K562 (cell line): ENCODE measurements around the gene GSTO2. TPM values are rescaled to one million over a fixed set of nuclear protein-coding genes. Genes with fewer than 3 reads are reported as not detected.

Experiments
- CBX2 ChIP-seq: fragments of 200-600 bp; sonication (generic); IDR thresholded peaks from one replicate; pipeline ENCODE4 v1.6.1; 2012; ENCODE audit warnings: mild to moderate bottlenecking, low read length, inconsistent platforms; ENCODE audit not compliant: insufficient read depth, poor library complexity, severe bottlenecking
- CC2D1A ChIP-seq: fragments of 450-650 bp; IDR thresholded peaks from 2 replicates; pipeline ENCODE4 v1.6.1; 2017; ENCODE audit warnings: mild to moderate bottlenecking
- E2F4 ChIP-seq: sonication (generic); formaldehyde crosslinking; IDR thresholded peaks from 2 replicates; pipeline ENCODE4 v1.8.0; 2022; ENCODE audit warnings: mild to moderate bottlenecking, low read depth, missing genetic modification reagents
- E2F5 ChIP-seq: sonication (generic); formaldehyde crosslinking; IDR thresholded peaks from 2 replicates; pipeline ENCODE4 v1.8.0; 2022; ENCODE audit warnings: mild to moderate bottlenecking, missing genetic modification reagents
- EZH2 ChIP-seq: IDR thresholded peaks from 2 replicates; pipeline ENCODE4 v1.6.1; 2012; ENCODE audit warnings: low read depth, mild to moderate bottlenecking, inconsistent platforms, low read length, borderline replicate concordance
- HDAC8 ChIP-seq: fragments of 450-650 bp; IDR thresholded peaks from 2 replicates; pipeline ENCODE4 v1.6.1; 2016; ENCODE audit warnings: mild to moderate bottlenecking, missing genetic modification characterization, moderate library complexity, missing compliant biosample characterization
- HIVEP1 ChIP-seq: fragments of 250-450 bp; sonication (Bioruptor Pico); IDR thresholded peaks from 2 replicates; pipeline ENCODE4 v1.4.0; 2020; ENCODE audit warnings: mild to moderate bottlenecking
- MNT ChIP-seq, 2 experiments: fragments of 450-650 bp; conservative IDR thresholded peaks; 2 replicates each; pipeline ENCODE4 v1.6.1; 2017; ENCODE audit warnings: mild to moderate bottlenecking in 2 of 2, moderate library complexity in 2 of 2
- NBN ChIP-seq: fragments of 450-650 bp; IDR thresholded peaks from 2 replicates; pipeline ENCODE4 v1.6.1; 2016; ENCODE audit warnings: low read depth, mild to moderate bottlenecking
- NCOR1 ChIP-seq: fragments of 450-650 bp; IDR thresholded peaks from 2 replicates; pipeline ENCODE4 v1.6.1; 2016; ENCODE audit warnings: mild to moderate bottlenecking, moderate library complexity
- NR1H2 ChIP-seq: sonication (generic); formaldehyde crosslinking; IDR thresholded peaks from 2 replicates; pipeline ENCODE4 v1.4.0; 2020; ENCODE audit warnings: mild to moderate bottlenecking, missing genetic modification reagents
- NR2C2 ChIP-seq, 2 experiments: fragments of 200-800 bp in 1 of 2; sonication (Bioruptor generic) in 1 of 2; sonication (generic) in 1 of 2; formaldehyde crosslinking in 1 of 2; IDR thresholded peaks; 2 replicates each; pipeline versions ENCODE4 v1.6.1 to v1.8.0; 2016 to 2022; ENCODE audit warnings: mild to moderate bottlenecking in 1 of 2, missing compliant biosample characterization in 1 of 2, missing genetic modification characterization in 1 of 2, missing genetic modification reagents in 1 of 2
- NRF1 ChIP-seq, 2 experiments: fragments of 450-650 bp; IDR thresholded peaks in 1 of 2; conservative IDR thresholded peaks in 1 of 2; 2 replicates each; pipeline ENCODE4 v1.6.1; 2014; ENCODE audit warnings: mild to moderate bottlenecking in 2 of 2
- POLR2B ChIP-seq: fragments of 450-650 bp; IDR thresholded peaks from 2 replicates; pipeline ENCODE4 v1.6.1; 2018; ENCODE audit warnings: low read depth; ENCODE audit not compliant: partially characterized antibody
- SAP30 ChIP-seq: fragments of 200-600 bp; sonication (generic); IDR thresholded peaks from 2 replicates; pipeline ENCODE4 v1.6.1; 2012; ENCODE audit warnings: borderline replicate concordance, low read depth, mild to moderate bottlenecking, moderate library complexity, low read length, control low read depth, inconsistent platforms; ENCODE audit not compliant: insufficient read depth, poor library complexity, severe bottlenecking
- SRSF9 ChIP-seq: fragments of 200-400 bp; formaldehyde crosslinking; IDR thresholded peaks from 2 replicates; pipeline ENCODE4 v1.6.1; 2017; ENCODE audit warnings: low read depth, low read length, borderline replicate concordance
- THRAP3 ChIP-seq: fragments of 450-650 bp; IDR thresholded peaks from 2 replicates; pipeline ENCODE4 v1.6.1; 2016; ENCODE audit warnings: mild to moderate bottlenecking, inconsistent platforms, borderline replicate concordance
- TSHZ1 ChIP-seq: fragments of 250-450 bp; sonication (Bioruptor Pico); IDR thresholded peaks from 2 replicates; pipeline ENCODE4 v1.4.0; 2020; ENCODE audit warnings: mild to moderate bottlenecking, moderate library complexity
- ZBTB17 ChIP-seq: fragments of 450-650 bp; formaldehyde crosslinking; IDR thresholded peaks from 2 replicates; pipeline ENCODE4 v1.4.0; 2020; ENCODE audit warnings: mild to moderate bottlenecking
- ZNF41 ChIP-seq: fragments of 250-450 bp; sonication (Bioruptor Pico); conservative IDR thresholded peaks from 2 replicates; pipeline ENCODE4 v1.4.0; 2020; ENCODE audit warnings: mild to moderate bottlenecking
- polyA plus RNA-seq, 8 experiments: library from polyadenylated mRNA; depleted of rRNA in 4 of 8; stranded (reverse) in 5 of 8; unstranded in 3 of 8; fragments of >200 nt; fragmentation: Nextera tagmentation in 2 of 8; fragmentation: Illumina TruSeq in 1 of 8; extraction: Ambion mirVana in 2 of 8; extraction: Trizol in 1 of 8; gene quantifications; 2 replicates each; pipeline versions ENCODE4 v1.2.1 to v1.2.3, GENCODE V29; 2011 to 2014; ENCODE audit warnings: inconsistent platforms in 1 of 8, missing spikeins in 1 of 8
- total RNA-seq, 7 experiments: library from RNA; depleted of rRNA in 6 of 7; stranded (reverse); fragments of >200 nt in 6 of 7; fragmentation: Illumina TruSeq in 2 of 7; extraction: Trizol in 2 of 7; gene quantifications; 2 replicates each; pipeline versions ENCODE4 v1.2.1 to v1.2.3, GENCODE V29; 2011 to 2021; ENCODE audit warnings: low replicate concordance in 1 of 7

The GSTO2 gene
- total and polyA plus RNA-seq, 9 of the 15 experiments (the other 6 are each of a cell fraction or from before 2014, with no cell fraction given), result 0.18 to 1.8 (median 0.90) TPM

- TF ChIP-seq TSHZ1 (CRISPR knock-in tag) (no peak), E2F5 (CRISPR knock-in tag) (no peak), HIVEP1 (no peak), SRSF9 (no peak), ZNF41 (CRISPR knock-in tag) (no peak), ZBTB17 (CRISPR knock-in tag) (0 out of 2 replicates have a peak, but pooled peaks have one; percentile 13), SAP30 (peak; percentile 7), EZH2 (no peak), NBN (peak; percentile 44; the same call in 1 of the 2 replicates), MNT (conservative IDR thresholded peaks at IDR 0.05) (peak; percentile 51 to 73), NR2C2 (CRISPR knock-in tag; IDR thresholded peaks at IDR 0.05) (no peak), NR2C2 (tag; IDR thresholded peaks at IDR 0.05) (peak; percentile 4; the same call in 1 of the 2 replicates), NR1H2 (CRISPR knock-in tag) (no peak), NCOR1 (peak; percentile 60), CBX2 (no peak), E2F4 (CRISPR knock-in tag) (no peak), NRF1 (conservative IDR thresholded peaks at IDR 0.05 in 1 of 2, IDR thresholded peaks at IDR 0.05 in 1 of 2) (peak in 1 of 2 experiments; percentile 68; a peak in 3 of 4 replicates), CC2D1A (no peak), THRAP3 (no peak), HDAC8 (tag) (no peak), POLR2B (peak; percentile 34)
Measured at GRCh38 chr10:104337985-104338735, 69.2 kb downstream of the GSTO2 start, which contains the start of gene ITPRIP (continued).
